Lower lobe of right lung (tissue), 2 donors: ENCODE data around the gene HECW1. TPM values are rescaled to one million over a fixed set of nuclear protein-coding genes. Genes with fewer than 3 reads are reported as not detected.

Experiments
- ATAC-seq, 2 donors: fragments of 200-7000 bp; cut with Tn5 transposase; one replicate each; pipeline ENCODE4 v1.9.1; 2020 to 2022; ENCODE audit warnings: mild to moderate bottlenecking in 2 of 2, moderate library complexity in 2 of 2
- DNase-seq: peaks from one replicate; pipeline ENCODE4 v3.0.0-alpha.2; 2020
- H3K27ac ChIP-seq: fragments of 200-600 bp; one replicate; pipeline ENCODE4 v1.8.0; 2022
- H3K27me3 ChIP-seq: fragments of 200-600 bp; one replicate; pipeline ENCODE4 v1.8.0; 2022; ENCODE audit warnings: low read depth
- H3K36me3 ChIP-seq: fragments of 200-600 bp; one replicate; pipeline ENCODE4 v1.8.0; 2022; ENCODE audit warnings: mild to moderate bottlenecking
- H3K4me1 ChIP-seq: fragments of 200-600 bp; one replicate; pipeline ENCODE4 v1.8.0; 2022
- H3K4me3 ChIP-seq: fragments of 200-600 bp; one replicate; pipeline ENCODE4 v1.8.0; 2022; ENCODE audit warnings: mild to moderate bottlenecking
- H3K9me3 ChIP-seq: fragments of 200-600 bp; one replicate; pipeline ENCODE4 v1.8.0; 2022
- CTCF ChIP-seq: fragments of 200-600 bp; IDR thresholded peaks from one replicate; pipeline ENCODE4 v1.8.0; 2022; ENCODE audit warnings: antibody characterized with exemption, mild to moderate bottlenecking
- intact Hi-C: fragments of 100-400 bp; cut with DNase I; formaldehyde crosslinking; loops from one replicate; pipeline ENCODE4 v1.11.0; 2022
- total RNA-seq: library from RNA; stranded (reverse); fragmentation: NEBNext Ultra II Directional; extraction: Animal tissue kit (Norgen Biotek cat#: 25700); gene quantifications from one replicate; pipeline ENCODE4 v1.2.1, GENCODE V29; 2021
- donor health status: DM: no; HTN: yes; CAD: no; lungs with severe emphysema.

Gene HECW1
- total RNA-seq, 1 donor from 2014 or later: 0.06 TPM

DNA sequence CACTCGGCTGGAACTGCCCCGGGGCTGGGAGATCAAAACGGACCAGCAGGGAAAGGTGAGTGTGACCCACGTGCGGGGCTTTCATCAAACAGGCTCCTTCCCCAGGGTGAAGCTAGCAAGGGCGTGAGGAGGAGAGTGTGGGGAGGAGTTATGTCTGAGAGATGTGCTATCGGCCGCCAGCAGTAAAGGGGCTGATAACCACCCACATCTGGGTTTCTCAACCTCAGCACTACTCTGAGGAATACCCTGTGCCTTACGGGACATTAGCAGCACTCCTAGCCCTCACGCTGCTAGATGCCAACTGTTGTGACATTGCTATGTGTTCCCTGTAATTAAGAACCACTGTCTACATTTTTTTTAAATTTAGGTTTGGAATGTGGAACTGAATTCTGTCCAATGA lies 356.6 kb downstream of the HECW1 start:
- ATAC-seq: no peak
- no peaks in the 10 kb centered on the region for H3K36me3 ChIP-seq
- DNase-seq: no peak
- no peak for TF ChIP-seq CTCF
- no peaks in the 10 kb centered on the region for H3K9me3 ChIP-seq
- H3K27ac ChIP-seq: no peak overlapping the region
- no peaks in the 10 kb centered on the region for H3K4me1 ChIP-seq
- intact Hi-C loops: no loop called here
- H3K4me3 ChIP-seq: no peak overlapping the region
- H3K27me3 ChIP-seq: peaks cover 7% of the 10 kb centered on the region

GRCh38 chr7:43470110-43470509 lies 357.7 kb downstream of the HECW1 start:
- ATAC-seq (no peak), DNase-seq (no peak)
- no peak for TF ChIP-seq CTCF
- no peaks in the 10 kb centered on the region for H3K9me3 ChIP-seq
- H3K27me3 ChIP-seq: peaks cover 7% of the 10 kb centered on the region
- H3K27ac ChIP-seq: no peak overlapping the region
- no peaks in the 10 kb centered on the region for H3K4me1 ChIP-seq
- no peaks in the 10 kb centered on the region for H3K36me3 ChIP-seq
- H3K4me3 ChIP-seq: no peak overlapping the region
- intact Hi-C loops: no loop called here

DNA sequence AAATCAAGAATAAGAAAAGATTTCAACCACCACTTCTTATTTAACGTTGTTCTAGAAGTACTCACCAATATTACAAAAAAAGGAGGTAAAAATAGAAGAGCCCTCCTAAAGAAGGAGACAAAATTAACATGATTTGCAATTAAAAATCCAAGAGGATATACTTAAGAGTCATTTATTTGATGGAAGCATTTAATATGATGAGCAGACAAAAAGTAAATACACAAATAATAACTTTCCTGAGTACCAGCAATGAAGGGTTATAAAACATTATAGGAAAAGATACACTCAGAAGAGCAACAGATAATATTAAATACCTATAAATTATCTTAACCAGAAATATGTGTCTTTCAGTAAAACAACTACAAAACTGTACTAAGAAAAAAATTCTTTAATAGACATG lies 363.5 kb downstream of the HECW1 start:
- TF ChIP-seq CTCF: no peak
- Histone ChIP-seq H3K9me3 (no peaks in the 10 kb centered on the region), H3K4me3 (no peak overlapping the region), H3K27ac (no peak overlapping the region), H3K27me3 (no peaks in the 10 kb centered on the region), H3K36me3 (no peaks in the 10 kb centered on the region), H3K4me1 (no peaks in the 10 kb centered on the region)
- ATAC-seq (no peak), DNase-seq (no peak)
- intact Hi-C loops: no loop called here

GRCh38 chr7:43476896-43477295 lies 364.4 kb downstream of the HECW1 start:
- Histone ChIP-seq H3K27me3 (no peaks in the 10 kb centered on the region), H3K4me1 (no peaks in the 10 kb centered on the region), H3K9me3 (no peaks in the 10 kb centered on the region), H3K36me3 (no peaks in the 10 kb centered on the region), H3K4me3 (no peak overlapping the region), H3K27ac (no peak overlapping the region)
- TF ChIP-seq CTCF: no peak
- ATAC-seq: no peak
- intact Hi-C loops: no loop called here
- DNase-seq: no peak

- no peak for TF ChIP-seq CTCF
- ATAC-seq: no peak
- no peaks in the 10 kb centered on the region for H3K36me3 ChIP-seq
Observed at GRCh38 chr7:43479042-43479441, 366.6 kb downstream of the HECW1 start.

GRCh38 chr7:43479543-43479942 lies 367.1 kb downstream of the HECW1 start:
- Histone ChIP-seq H3K36me3 (no peaks in the 10 kb centered on the region), H3K4me3 (no peak overlapping the region), H3K27ac (no peak overlapping the region), H3K4me1 (no peaks in the 10 kb centered on the region), H3K9me3 (no peaks in the 10 kb centered on the region), H3K27me3 (no peaks in the 10 kb centered on the region)
- DNase-seq: no peak
- intact Hi-C loops: no loop called here
- ATAC-seq: no peak
- no peak for TF ChIP-seq CTCF

More at GRCh38 chr7:43479042-43479441, 366.6 kb downstream of the HECW1 start:
- Histone ChIP-seq H3K9me3 (no peaks in the 10 kb centered on the region), H3K27ac (no peak overlapping the region), H3K4me3 (no peak overlapping the region), H3K4me1 (no peaks in the 10 kb centered on the region), H3K27me3 (no peaks in the 10 kb centered on the region)
- intact Hi-C loops: no loop called here
- DNase-seq: no peak
